ENCODE measurements around the gene WWP2.

Gene WWP2

GRCh38 chr16:69860233-69861231, 98.4 kb downstream of the WWP2 start:
- DNase-seq: no peak

- no peak for DNase-seq
Observed at GRCh38 chr16:69861292-69862030, 99.3 kb downstream of the WWP2 start.

DNA sequence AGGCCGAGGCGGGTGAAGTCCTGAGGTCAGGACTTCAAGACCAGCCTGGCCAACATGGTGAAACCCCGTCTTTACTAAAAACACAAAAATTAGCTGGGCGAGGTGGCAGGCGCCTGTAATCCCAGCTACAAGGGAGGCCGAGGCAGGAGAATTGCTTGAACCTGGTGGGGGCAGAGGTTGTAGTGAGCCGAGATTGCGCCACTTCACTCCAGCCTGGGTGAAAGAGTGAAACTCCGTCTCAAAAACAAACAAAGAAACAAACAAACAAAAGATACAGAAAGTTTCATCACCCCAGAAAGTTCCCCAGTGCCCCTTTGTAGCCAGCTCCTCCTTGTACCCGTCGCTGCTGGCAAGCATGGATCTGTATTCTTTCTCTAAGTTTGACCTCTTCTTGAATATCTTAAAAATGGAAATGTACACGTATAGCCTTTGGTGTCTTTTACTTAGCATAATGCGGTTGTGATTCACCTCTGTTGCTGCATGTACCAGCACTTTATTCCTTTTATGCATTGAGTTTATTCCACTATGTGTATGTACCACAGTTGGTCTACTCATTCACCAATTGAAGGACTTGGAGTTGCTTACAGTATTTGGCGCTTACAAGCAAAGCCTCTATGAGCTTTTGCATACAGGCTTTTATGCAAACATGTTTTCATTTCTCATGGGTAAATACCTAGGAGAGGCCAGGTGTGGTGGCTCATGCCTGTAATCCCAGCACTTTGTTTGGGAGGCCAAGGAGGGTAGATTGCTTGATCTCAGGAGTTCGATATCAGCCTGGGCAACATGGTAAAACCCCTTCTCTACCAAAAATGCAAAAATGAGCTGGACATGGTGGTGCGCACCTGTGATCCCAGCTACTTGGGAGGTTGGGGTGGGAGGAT, 101.5 kb downstream of the WWP2 start:
- no peak for DNase-seq

GRCh38 chr16:69865701-69866100, 103.6 kb downstream of the WWP2 start:
- DNase-seq: no peak

DNA sequence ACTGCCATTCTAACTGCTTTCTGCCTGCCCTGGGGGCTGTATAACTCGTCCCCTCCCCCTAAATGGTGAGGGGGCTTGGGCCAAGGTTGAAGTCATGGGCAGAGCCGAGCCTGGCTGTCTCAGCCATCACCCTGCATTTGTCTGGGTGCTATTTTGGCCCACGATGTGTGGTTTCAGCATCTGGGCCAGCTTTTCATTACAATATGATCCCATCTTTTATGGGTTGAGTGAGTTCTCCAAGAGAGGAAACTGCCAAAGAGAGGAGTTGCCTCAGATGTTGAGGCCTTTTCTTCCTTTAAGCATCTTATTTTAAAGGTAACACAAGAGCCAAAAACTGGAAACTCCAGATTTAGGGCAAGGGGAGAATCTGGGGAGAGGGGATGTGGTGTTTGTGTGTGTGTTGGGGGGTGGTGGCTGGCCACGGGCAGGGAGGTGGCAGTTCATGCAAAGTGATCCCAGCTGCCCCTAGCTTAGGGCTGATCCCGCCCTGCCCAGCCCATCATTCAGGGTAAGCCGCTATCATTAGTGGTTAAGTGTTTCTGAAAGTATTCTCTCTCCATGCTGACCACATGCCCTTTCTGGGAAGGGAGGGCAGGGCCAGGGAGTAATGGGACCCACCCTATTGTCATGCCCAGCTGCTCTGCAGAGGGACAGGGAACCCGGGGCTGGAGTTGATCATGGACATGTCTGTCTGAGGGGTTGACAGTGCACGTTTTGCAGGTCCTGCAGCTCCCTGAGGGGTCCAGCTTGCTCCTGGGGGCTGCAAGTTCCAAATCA, 105.8 kb downstream of the WWP2 start:
- no peak for DNase-seq

- DNase-seq: no peak
Observed at GRCh38 chr16:69870761-69871160, 108.6 kb downstream of the WWP2 start.

DNA sequence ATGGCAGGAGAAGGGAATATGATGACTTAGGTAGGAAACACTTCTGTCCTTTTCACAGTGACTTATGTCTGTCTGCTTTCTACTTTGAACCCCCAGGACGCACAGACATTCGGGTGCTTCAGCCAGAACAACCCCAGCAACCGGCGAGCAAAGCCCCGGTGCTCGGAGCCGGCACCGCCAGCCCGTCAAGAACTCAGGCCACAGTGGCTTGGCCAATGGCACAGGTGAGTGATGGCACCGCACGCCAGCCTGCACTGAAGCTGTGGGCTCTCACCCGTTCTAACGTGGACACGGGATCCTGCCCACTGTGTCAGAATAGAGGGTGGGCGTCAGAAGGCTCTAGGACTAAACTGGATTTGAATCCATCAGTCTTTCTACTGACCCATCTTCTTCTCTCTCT, 109.6 kb downstream of the WWP2 start:
- DNase-seq: no peak

DNA sequence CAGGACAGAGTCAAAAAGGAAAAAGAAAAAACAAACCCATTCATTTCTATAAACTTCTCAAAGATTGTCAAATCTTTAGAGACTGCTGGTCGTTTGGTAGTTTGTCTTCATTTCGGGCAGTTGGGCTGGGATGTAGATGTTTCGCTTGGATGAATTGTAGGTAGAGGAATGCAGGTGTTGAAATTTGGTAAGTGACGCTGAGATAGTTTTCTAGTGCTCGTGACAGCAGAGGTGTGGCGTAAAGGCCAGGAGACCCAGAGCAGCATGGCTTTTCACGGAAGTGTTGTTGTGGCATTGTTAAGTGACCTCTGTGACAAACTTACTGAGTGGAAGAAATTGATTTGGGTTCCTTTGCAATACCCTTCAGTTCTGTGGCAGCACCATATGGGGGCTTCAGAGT, 110.8 kb downstream of the WWP2 start:
- no peak for DNase-seq

- no peak for DNase-seq
Observed at GRCh38 chr16:69873783-69874182, 111.7 kb downstream of the WWP2 start.

DNA sequence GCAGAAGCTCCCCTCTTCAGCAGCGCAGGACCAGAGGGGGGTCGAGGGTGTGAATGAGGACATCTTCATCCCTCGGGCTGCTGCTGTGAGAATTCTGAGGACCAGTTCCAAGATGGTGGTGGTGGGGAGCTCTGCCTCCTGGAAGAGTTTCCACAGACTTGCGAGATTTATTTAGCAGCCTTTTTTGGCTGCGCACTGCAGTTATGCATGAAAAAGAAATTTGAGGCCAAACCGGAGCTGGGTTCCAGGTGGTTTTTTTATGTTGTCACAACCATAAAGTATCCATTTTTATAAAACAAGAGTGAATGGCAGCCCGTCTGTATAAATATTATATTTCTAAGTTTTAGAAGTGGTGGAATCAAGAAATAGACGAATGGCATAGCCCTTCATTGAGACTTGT, 112.1 kb downstream of the WWP2 start:
- no peak for DNase-seq

DNA sequence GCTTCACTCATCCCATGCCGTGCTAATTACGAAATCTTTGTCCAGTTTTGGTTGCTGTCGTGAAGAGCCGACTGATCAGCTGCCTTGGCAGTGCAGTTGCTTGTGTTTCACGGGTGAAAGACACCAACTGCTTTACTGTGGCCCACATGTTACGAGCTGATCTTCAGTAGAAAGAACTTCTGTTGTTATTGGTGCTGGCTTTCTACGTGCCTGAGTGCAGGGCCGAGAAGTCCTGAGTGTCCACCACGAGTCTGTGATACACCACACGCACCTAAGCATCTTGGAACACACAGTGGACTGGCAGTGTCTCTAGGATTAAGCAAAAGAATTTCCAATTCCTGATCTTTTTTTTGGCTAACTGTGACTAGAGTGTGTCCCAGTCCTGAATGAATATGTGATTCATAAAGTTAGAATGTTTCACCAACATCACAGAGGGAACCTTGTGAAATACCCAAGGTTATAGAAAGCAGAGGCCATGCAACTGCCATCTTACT, 118.6 kb downstream of the WWP2 start:
- no peak for DNase-seq

DNA sequence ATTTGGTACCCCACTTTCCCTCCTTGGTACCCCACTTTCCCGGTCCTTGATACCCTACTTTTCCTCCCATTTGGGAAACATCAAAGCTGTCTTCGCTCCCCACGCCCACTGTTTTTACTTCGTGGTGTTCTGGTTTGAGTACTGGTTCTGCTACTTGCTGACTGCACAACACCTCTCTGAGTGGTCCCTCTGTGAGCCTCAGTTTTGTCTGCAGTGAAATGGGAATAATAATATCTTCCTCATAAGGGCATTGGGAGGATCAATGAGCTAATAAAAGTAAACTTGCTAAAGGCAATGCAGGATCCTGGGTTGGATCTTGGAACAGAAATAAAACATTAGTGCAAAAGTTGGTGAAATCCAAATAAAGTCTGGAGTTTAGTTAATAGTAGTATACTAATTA, 119.0 kb downstream of the WWP2 start:
- no peak for DNase-seq

DNA sequence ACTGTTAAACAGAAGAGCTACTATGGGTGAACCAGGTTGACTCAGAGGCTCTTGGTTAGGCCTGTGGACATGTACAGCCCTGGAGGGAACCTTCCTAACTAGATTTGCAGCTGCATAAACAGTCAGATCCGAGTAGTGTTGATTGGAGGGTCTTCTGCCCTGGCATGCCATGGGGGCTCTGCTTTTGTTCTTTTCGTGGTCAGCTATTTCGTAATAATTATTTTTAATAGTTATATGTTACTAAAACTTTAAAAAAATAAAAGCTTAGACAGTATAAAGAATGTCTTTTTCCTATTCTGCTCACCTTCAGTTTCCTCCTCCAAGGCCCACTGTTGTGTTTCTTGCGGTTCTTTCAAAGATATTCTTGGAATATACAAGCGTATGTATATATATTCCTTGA, 121.6 kb downstream of the WWP2 start:
- DNase-seq: no peak

- no peak for DNase-seq
Observed at GRCh38 chr16:69885722-69886121, 123.6 kb downstream of the WWP2 start.

DNA sequence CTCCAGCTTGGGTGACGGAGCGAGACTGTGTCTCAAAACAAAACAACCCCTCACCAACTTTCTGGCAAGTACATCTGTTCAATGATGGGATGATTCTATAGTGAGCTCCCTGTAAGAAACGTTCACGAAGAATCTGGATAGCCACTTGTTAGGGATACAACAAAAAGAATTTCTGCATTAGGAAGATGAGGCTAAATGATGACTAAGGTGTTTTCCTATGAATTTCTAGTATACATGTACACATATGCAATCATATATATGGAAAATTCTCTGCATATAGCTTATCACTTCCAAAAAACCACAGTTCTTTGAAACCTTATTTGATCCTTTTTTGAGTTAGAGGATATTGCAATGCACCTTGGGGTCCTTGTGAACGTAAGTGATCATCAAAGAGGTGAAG, 124.6 kb downstream of the WWP2 start:
- DNase-seq: no peak

- DNase-seq: no peak
Observed at GRCh38 chr16:69888005-69888590, 126.0 kb downstream of the WWP2 start.

DNA sequence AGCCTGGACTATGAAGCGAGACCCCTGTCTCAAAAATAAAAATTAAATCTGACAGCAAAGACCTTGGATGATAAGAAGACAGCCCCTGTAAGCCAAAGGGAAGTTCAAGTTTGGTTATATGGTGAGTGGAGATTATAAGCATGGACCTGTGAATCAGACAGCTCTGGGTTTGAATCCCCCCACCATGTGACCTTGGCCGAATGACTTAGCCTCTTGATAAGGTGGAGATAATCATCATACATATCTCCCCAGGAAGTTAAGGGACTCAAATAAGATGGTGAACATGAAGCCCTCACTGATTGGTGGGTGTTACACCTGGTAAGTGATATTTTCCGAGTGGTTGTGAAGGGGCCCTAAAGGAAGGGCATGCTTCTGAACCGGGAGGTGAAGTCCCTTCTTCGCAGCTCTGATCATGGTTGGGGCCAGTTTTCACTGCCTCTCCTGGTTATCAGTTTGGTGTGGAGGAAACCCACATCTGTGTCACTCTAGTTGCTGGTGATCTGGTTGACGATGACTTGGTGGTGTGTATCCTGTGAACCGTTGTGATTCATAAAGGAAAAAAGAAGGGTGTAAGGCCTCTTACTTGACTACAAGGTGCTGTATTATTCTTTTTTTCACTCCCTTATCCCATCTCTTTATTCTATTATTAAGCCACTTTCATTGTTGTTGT, 127.3 kb downstream of the WWP2 start:
- no peak for DNase-seq

GRCh38 chr16:69890114-69890891, 128.2 kb downstream of the WWP2 start:
- no peak for DNase-seq

DNA sequence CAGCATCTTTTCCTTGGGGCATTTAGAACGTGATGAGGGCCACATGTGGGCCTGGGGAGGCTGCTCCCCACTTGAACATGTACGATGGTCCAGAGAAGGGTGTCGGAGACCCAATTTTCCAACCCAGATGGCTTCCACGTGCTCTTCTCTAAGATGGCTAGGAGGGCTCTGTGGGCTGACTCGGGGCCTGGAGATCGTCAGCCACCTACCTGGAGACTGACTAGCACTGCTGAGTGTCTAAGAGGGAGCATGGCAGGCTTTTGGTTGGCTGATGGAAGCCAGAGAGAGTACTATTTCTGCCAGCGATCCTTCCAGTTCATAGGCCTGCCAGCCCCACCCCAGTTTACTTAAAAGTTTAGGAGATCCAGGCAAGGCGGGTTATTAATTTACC, 128.8 kb downstream of the WWP2 start:
- no peak for DNase-seq

DNA sequence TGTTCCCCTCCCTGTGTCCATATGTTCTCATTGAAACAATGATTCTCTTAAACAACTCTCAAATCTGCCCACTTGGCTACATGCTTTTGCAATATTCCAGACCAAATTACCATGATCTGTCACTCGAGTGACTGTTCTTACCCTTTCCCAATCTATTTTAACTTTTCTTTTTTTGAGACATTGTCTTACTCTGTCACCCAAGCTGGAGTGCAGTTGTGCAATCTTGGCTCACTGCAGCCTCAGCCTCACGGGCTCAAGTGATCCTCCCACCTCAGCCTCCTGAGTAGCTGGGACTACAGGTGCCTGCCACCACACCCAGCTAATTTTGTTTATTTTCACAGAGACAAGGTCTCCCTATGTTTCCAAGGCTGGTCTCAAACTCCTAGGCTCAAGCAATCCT, 130.2 kb downstream of the WWP2 start:
- no peak for DNase-seq
